ENCODE data around the gene ZFP62.

The ZFP62 gene

GRCh38 chr5:180818677-180819341 lies 42.3 kb downstream of the ZFP62 start:
- Mint-ChIP-seq H3K27me3 (peaks cover 9 to 11% of the 10 kb centered on the region in 2 donors), H3K4me3 (no peak overlapping the region), H3K36me3 (ENCODE audit: insufficient read depth) (no peaks in the 10 kb centered on the region), H3K27ac (no peak overlapping the region), H3K9me3 (no peaks in the 10 kb centered on the region), H3K4me1 (ENCODE audit: low read depth in 2 of 2) (peaks cover 0 to 8% of the 10 kb centered on the region in 2 donors)
- DNase-seq (no peak), ATAC-seq (replicated peaks) (no peak)

- H3K36me3 Mint-ChIP-seq (ENCODE audit: insufficient read depth): no peaks in the 10 kb centered on the region
- H3K9me3 Mint-ChIP-seq: no peaks in the 10 kb centered on the region
- H3K4me3 Mint-ChIP-seq: no peak overlapping the region
- ATAC-seq (replicated peaks) (no peak), DNase-seq (no peak)
- no peak overlapping the region for H3K27ac Mint-ChIP-seq
- peaks cover 0 to 11% of the 10 kb centered on the region in 2 donors for H3K4me1 Mint-ChIP-seq (ENCODE audit: low read depth in 2 of 2)
- H3K27me3 Mint-ChIP-seq: peaks cover 9 to 11% of the 10 kb centered on the region in 2 donors
These were observed 43.0 kb downstream of the ZFP62 start for GRCh38 chr5:180817893-180818674.

- Mint-ChIP-seq H3K4me3 (peak overlapping the region in 1 of 2 donors; percentile 54), H3K36me3 (ENCODE audit: insufficient read depth) (no peaks in the 10 kb centered on the region), H3K27me3 (peaks cover 9 to 11% of the 10 kb centered on the region in 2 donors), H3K9me3 (no peaks in the 10 kb centered on the region), H3K27ac (peak overlapping the region in 1 of 2 donors; percentile 82), H3K4me1 (ENCODE audit: low read depth in 2 of 2) (peaks cover 5 to 15% of the 10 kb centered on the region in 2 donors)
- peak; percentile 47 for ATAC-seq (replicated peaks)
- DNase-seq: no peak
These were observed 44.2 kb downstream of the ZFP62 start for GRCh38 chr5:180816608-180817534.

GRCh38 chr5:180815293-180815917 lies 45.7 kb downstream of the ZFP62 start:
- peak overlapping the region in 1 of 2 donors; percentile 1 for H3K27ac Mint-ChIP-seq

GRCh38 chr5:180813420-180813819 lies 47.7 kb downstream of the ZFP62 start:
- no peaks in the 10 kb centered on the region for H3K9me3 Mint-ChIP-seq
- H3K27me3 Mint-ChIP-seq: peaks cover 3 to 5% of the 10 kb centered on the region in 2 donors
- H3K4me3 Mint-ChIP-seq: no peak overlapping the region
- DNase-seq (no peak), ATAC-seq (replicated peaks) (no peak)
- peaks cover 18% of the 10 kb centered on the region for H3K36me3 Mint-ChIP-seq (ENCODE audit: insufficient read depth)
- peaks cover 29 to 30% of the 10 kb centered on the region in 2 donors for H3K4me1 Mint-ChIP-seq (ENCODE audit: low read depth in 2 of 2)
- H3K27ac Mint-ChIP-seq: no peak overlapping the region

More at GRCh38 chr5:180815293-180815917, 45.7 kb downstream of the ZFP62 start:
- ATAC-seq (replicated peaks) (no peak), DNase-seq (no peak)
- H3K4me3 Mint-ChIP-seq: peak overlapping the region in 1 of 2 donors; percentile 27
- H3K27me3 Mint-ChIP-seq: peaks cover 9 to 11% of the 10 kb centered on the region in 2 donors
- H3K4me1 Mint-ChIP-seq (ENCODE audit: low read depth in 2 of 2): peaks cover 15 to 19% of the 10 kb centered on the region in 2 donors
- H3K36me3 Mint-ChIP-seq (ENCODE audit: insufficient read depth): peaks cover 7% of the 10 kb centered on the region
- no peaks in the 10 kb centered on the region for H3K9me3 Mint-ChIP-seq

- H3K4me3 Mint-ChIP-seq: peak overlapping the region; percentile 84 to 96
These were observed 49.4 kb downstream of the ZFP62 start for GRCh38 chr5:180811623-180812124.

GRCh38 chr5:180810959-180811622 lies 50.0 kb downstream of the ZFP62 start:
- DNase-seq (no peak), ATAC-seq (replicated peaks) (no peak)
- Mint-ChIP-seq H3K4me1 (ENCODE audit: low read depth in 2 of 2) (peaks cover 47 to 48% of the 10 kb centered on the region in 2 donors), H3K4me3 (peak overlapping the region; percentile 84 to 96), H3K36me3 (ENCODE audit: insufficient read depth) (peaks cover 28% of the 10 kb centered on the region), H3K9me3 (no peaks in the 10 kb centered on the region), H3K27me3 (no peaks in the 10 kb centered on the region), H3K27ac (peak overlapping the region; percentile 96 to 98)

More at GRCh38 chr5:180811623-180812124, 49.4 kb downstream of the ZFP62 start:
- Mint-ChIP-seq H3K4me1 (ENCODE audit: low read depth in 2 of 2) (peaks cover 43 to 46% of the 10 kb centered on the region in 2 donors), H3K9me3 (no peaks in the 10 kb centered on the region), H3K36me3 (ENCODE audit: insufficient read depth) (peaks cover 27% of the 10 kb centered on the region), H3K27ac (peak overlapping the region; percentile 96 to 98), H3K27me3 (no peaks in the 10 kb centered on the region)
- ATAC-seq (replicated peaks) (no peak), DNase-seq (no peak)

GRCh38 chr5:180810210-180810958 lies 50.7 kb downstream of the ZFP62 start:
- H3K4me1 Mint-ChIP-seq (ENCODE audit: low read depth in 2 of 2): peaks cover 48 to 52% of the 10 kb centered on the region in 2 donors
- no peaks in the 10 kb centered on the region for H3K27me3 Mint-ChIP-seq
- H3K36me3 Mint-ChIP-seq (ENCODE audit: insufficient read depth): peaks cover 32% of the 10 kb centered on the region
- ATAC-seq (replicated peaks) (peak; percentile 73), DNase-seq (peak; percentile 94 to 95 (median 95))
- peak overlapping the region; percentile 96 to 98 for H3K27ac Mint-ChIP-seq
- H3K4me3 Mint-ChIP-seq: peak overlapping the region; percentile 84 to 96
- no peaks in the 10 kb centered on the region for H3K9me3 Mint-ChIP-seq

- DNase-seq: peak; percentile 84 to 89 (median 86)
- peak overlapping the region; percentile 96 to 98 for H3K27ac Mint-ChIP-seq
- ATAC-seq (replicated peaks): peak; percentile 66
- H3K4me3 Mint-ChIP-seq: peak overlapping the region; percentile 84 to 96
- H3K9me3 Mint-ChIP-seq: no peaks in the 10 kb centered on the region
- H3K4me1 Mint-ChIP-seq (ENCODE audit: low read depth in 2 of 2): peaks cover 53 to 60% of the 10 kb centered on the region in 2 donors
- no peaks in the 10 kb centered on the region for H3K27me3 Mint-ChIP-seq
- H3K36me3 Mint-ChIP-seq (ENCODE audit: insufficient read depth): peaks cover 36% of the 10 kb centered on the region
These were observed 51.5 kb downstream of the ZFP62 start for GRCh38 chr5:180809403-180810209.

- Mint-ChIP-seq H3K36me3 (ENCODE audit: insufficient read depth) (peaks cover 45% of the 10 kb centered on the region), H3K9me3 (no peaks in the 10 kb centered on the region), H3K4me3 (peak overlapping the region; percentile 84 to 96), H3K27me3 (no peaks in the 10 kb centered on the region), H3K27ac (peak overlapping the region; percentile 96 to 98), H3K4me1 (ENCODE audit: low read depth in 2 of 2) (peaks cover 64 to 66% of the 10 kb centered on the region in 2 donors)
- ATAC-seq (replicated peaks): no peak
- no peak for DNase-seq
These were observed 52.5 kb downstream of the ZFP62 start for GRCh38 chr5:180808461-180809000.

Measured in effector memory CD8-positive, alpha-beta T cell (primary cell).